Neural cell (in vitro differentiated cells): Measurements from ENCODE around the gene ESPNL. TPM values are rescaled to one million over a fixed set of nuclear protein-coding genes. Genes with fewer than 3 reads are reported as not detected.

Experiments used
- H2AFZ ChIP-seq: fragments of 200-600, 300-800 bp; sonication (generic), shearing (Covaris generic); 2 replicates; pipeline ENCODE4 v1.6.0; 2014; ENCODE audit warnings: low read depth, mild to moderate bottlenecking, antibody characterized with exemption, low read length, moderate library complexity
- H3F3A ChIP-seq: fragments of 200-600 bp; shearing (Covaris generic); 2 replicates; pipeline ENCODE4 v1.6.1; 2016; ENCODE audit warnings: mild to moderate bottlenecking, moderate library complexity, mixed read lengths, antibody characterized with exemption, low read length; ENCODE audit not compliant: insufficient read depth, poor library complexity, severe bottlenecking
- H3K27ac ChIP-seq: fragments of 200-600, 300-800 bp; sonication (generic), shearing (Covaris generic); 2 replicates; pipeline ENCODE4 v1.5.1; 2014; ENCODE audit warnings: mild to moderate bottlenecking, low read length, moderate library complexity
- H3K27me3 ChIP-seq: fragments of 300-800, 200-600 bp; sonication (generic), shearing (Covaris generic); 2 replicates; pipeline ENCODE4 v1.6.0; 2014; ENCODE audit warnings: mild to moderate bottlenecking, low read depth, low read length, moderate library complexity; ENCODE audit not compliant: insufficient read depth
- H3K36me3 ChIP-seq: fragments of 300-800, 200-600 bp; sonication (generic), shearing (Covaris generic); 2 replicates; pipeline ENCODE4 v1.5.1; 2014; ENCODE audit warnings: mild to moderate bottlenecking, antibody characterized with exemption, low read length, moderate library complexity; ENCODE audit not compliant: insufficient read depth
- H3K4me2 ChIP-seq: fragments of 300-800, 200-600 bp; sonication (generic), shearing (Covaris generic); 2 replicates; pipeline ENCODE4 v1.6.0; 2014; ENCODE audit warnings: mild to moderate bottlenecking, low read length
- H3K4me3 ChIP-seq: fragments of 300-800, 200-600 bp; sonication (generic), shearing (Covaris generic); 2 replicates; pipeline ENCODE4 v1.5.1; 2014; ENCODE audit warnings: mild to moderate bottlenecking, low read length, moderate library complexity
- H3K79me2 ChIP-seq: fragments of 200-600 bp; shearing (Covaris generic); replicated peaks from 2 replicates; pipeline ENCODE4 v1.6.0; 2014; ENCODE audit warnings: mild to moderate bottlenecking, low read length, moderate library complexity; ENCODE audit not compliant: insufficient read depth
- H3K9ac ChIP-seq: fragments of 300-800, 200-600 bp; sonication (generic), shearing (Covaris generic); 2 replicates; pipeline ENCODE4 v1.6.1; 2016; ENCODE audit warnings: mild to moderate bottlenecking, low read length, mixed read lengths
- H3K9me2 ChIP-seq: fragments of 200-600 bp; shearing (Covaris generic); 2 replicates; pipeline ENCODE4 v1.6.1; 2016; ENCODE audit warnings: mild to moderate bottlenecking, low read length, mixed read lengths; ENCODE audit not compliant: insufficient read depth
- H3K9me3 ChIP-seq: fragments of 200-600, 300-800 bp; sonication (generic), shearing (Covaris generic); 2 replicates; pipeline ENCODE4 v1.6.1; 2016; ENCODE audit warnings: mild to moderate bottlenecking, mixed run types, low read length, moderate library complexity, mixed read lengths
- H4K20me1 ChIP-seq: fragments of 200-600 bp; shearing (Covaris generic); 2 replicates; pipeline ENCODE4 v1.6.1; 2016; ENCODE audit warnings: mild to moderate bottlenecking, mixed run types; ENCODE audit not compliant: insufficient read depth
- EP300 ChIP-seq: fragments of 450-650 bp; conservative IDR thresholded peaks from 2 replicates; pipeline ENCODE4 v1.6.1; 2014; ENCODE audit warnings: antibody characterized with exemption, mild to moderate bottlenecking, moderate library complexity; ENCODE audit not compliant: poor library complexity, severe bottlenecking
- EZH2 ChIP-seq: fragments of 200-600, 300-800 bp; shearing (Covaris generic), sonication (generic); IDR thresholded peaks from 2 replicates; pipeline ENCODE4 v1.6.1; 2014; ENCODE audit warnings: antibody characterized with exemption, low read length, borderline replicate concordance, mild to moderate bottlenecking; ENCODE audit not compliant: insufficient read depth, poor library complexity, severe bottlenecking
- MXI1 ChIP-seq: fragments of 450-650 bp; conservative IDR thresholded peaks from 2 replicates; pipeline ENCODE4 v1.6.1; 2014; ENCODE audit warnings: antibody characterized with exemption, mild to moderate bottlenecking; ENCODE audit not compliant: poor library complexity, severe bottlenecking
- POLR2AphosphoS5 ChIP-seq: IDR thresholded peaks from 2 replicates; pipeline ENCODE4 v1.6.1; 2012
- RAD21 ChIP-seq: fragments of 450-650 bp; conservative IDR thresholded peaks from 2 replicates; pipeline ENCODE4 v1.6.1; 2014; ENCODE audit warnings: antibody characterized with exemption, mild to moderate bottlenecking, moderate library complexity
- SMC3 ChIP-seq: fragments of 450-650 bp; conservative IDR thresholded peaks from 2 replicates; pipeline ENCODE4 v1.6.1; 2014; ENCODE audit warnings: antibody characterized with exemption, mild to moderate bottlenecking, moderate library complexity; ENCODE audit not compliant: poor library complexity
- TAF1 ChIP-seq: IDR thresholded peaks from 2 replicates; pipeline ENCODE4 v1.6.1; 2012; ENCODE audit warnings: low read depth
- polyA plus RNA-seq: library from polyadenylated mRNA; depleted of rRNA; stranded (reverse); fragments of >200 nt; gene quantifications from 2 replicates; pipeline ENCODE4 v1.2.3, GENCODE V29; 2014
- TF ChIP-seq, protein P1 (sequence below): IDR thresholded peaks from 2 replicates; pipeline ENCODE4 v1.6.1; 2012; ENCODE audit warnings: borderline replicate concordance
- TF ChIP-seq, protein P2 (sequence below): fragments of 450-650 bp; IDR thresholded peaks from 2 replicates; pipeline ENCODE4 v1.5.1; 2014; ENCODE audit warnings: antibody characterized with exemption, mild to moderate bottlenecking, moderate library complexity; ENCODE audit not compliant: poor library complexity, severe bottlenecking

The ESPNL gene
- polyA plus RNA-seq, 1 donor from 2014 or later = 0.69 TPM

DNA sequence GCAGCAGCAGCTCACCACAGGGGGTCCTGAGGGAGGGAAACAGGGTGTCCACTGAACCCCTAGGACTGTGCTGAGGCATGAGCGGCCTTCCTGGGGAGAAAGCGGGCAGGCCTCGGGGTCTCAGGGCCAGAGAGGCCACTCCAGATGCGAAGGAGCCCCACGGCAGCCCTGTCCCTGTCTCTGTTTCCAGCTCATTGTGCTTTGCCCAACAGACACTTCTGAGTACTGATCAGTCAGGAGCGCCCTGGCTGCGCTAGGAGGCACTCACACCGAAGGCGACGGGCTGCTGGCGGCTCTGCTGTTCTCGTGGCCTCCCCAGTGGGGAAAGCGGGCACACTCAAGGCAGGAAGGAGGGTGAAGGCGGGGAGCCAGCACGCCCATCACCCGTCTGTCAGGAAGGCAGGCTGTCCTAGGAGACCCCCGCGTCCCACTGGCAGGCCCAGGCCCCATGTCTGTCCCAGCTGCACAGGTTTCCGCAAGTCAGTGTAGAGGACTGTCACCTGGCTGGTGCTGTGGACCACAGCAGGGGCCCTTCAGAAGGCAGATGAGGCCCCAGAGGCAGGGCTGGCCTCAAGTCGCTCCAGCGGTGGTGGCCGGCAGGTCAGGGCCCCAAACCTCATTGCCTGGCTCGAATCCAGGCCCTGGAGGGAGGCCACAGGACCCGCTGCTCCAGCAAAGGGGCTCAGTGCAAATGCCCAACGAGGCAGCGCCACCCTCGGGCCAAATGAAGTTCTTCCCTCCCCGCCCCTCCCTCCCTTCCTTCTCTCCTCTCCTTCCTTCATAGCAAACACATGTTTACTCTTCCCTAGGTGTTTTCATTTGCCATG, 6.8 kb downstream of the ESPNL start:
- no peaks in the 10 kb centered on the region for H4K20me1 ChIP-seq
- no peaks in the 10 kb centered on the region for H3K27me3 ChIP-seq
- no peaks in the 10 kb centered on the region for H3F3A ChIP-seq
- H3K27ac ChIP-seq = no peak overlapping the region
- TF ChIP-seq POLR2AphosphoS5 = no peak
- TF ChIP-seq RAD21 = no peak
- TF ChIP-seq MXI1 = no peak
- TF ChIP-seq TAF1 = no peak
- TF ChIP-seq, protein P1, sequence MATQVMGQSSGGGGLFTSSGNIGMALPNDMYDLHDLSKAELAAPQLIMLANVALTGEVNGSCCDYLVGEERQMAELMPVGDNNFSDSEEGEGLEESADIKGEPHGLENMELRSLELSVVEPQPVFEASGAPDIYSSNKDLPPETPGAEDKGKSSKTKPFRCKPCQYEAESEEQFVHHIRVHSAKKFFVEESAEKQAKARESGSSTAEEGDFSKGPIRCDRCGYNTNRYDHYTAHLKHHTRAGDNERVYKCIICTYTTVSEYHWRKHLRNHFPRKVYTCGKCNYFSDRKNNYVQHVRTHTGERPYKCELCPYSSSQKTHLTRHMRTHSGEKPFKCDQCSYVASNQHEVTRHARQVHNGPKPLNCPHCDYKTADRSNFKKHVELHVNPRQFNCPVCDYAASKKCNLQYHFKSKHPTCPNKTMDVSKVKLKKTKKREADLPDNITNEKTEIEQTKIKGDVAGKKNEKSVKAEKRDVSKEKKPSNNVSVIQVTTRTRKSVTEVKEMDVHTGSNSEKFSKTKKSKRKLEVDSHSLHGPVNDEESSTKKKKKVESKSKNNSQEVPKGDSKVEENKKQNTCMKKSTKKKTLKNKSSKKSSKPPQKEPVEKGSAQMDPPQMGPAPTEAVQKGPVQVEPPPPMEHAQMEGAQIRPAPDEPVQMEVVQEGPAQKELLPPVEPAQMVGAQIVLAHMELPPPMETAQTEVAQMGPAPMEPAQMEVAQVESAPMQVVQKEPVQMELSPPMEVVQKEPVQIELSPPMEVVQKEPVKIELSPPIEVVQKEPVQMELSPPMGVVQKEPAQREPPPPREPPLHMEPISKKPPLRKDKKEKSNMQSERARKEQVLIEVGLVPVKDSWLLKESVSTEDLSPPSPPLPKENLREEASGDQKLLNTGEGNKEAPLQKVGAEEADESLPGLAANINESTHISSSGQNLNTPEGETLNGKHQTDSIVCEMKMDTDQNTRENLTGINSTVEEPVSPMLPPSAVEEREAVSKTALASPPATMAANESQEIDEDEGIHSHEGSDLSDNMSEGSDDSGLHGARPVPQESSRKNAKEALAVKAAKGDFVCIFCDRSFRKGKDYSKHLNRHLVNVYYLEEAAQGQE = no peak
- no peak for TF ChIP-seq SMC3
- TF ChIP-seq, protein P2, sequence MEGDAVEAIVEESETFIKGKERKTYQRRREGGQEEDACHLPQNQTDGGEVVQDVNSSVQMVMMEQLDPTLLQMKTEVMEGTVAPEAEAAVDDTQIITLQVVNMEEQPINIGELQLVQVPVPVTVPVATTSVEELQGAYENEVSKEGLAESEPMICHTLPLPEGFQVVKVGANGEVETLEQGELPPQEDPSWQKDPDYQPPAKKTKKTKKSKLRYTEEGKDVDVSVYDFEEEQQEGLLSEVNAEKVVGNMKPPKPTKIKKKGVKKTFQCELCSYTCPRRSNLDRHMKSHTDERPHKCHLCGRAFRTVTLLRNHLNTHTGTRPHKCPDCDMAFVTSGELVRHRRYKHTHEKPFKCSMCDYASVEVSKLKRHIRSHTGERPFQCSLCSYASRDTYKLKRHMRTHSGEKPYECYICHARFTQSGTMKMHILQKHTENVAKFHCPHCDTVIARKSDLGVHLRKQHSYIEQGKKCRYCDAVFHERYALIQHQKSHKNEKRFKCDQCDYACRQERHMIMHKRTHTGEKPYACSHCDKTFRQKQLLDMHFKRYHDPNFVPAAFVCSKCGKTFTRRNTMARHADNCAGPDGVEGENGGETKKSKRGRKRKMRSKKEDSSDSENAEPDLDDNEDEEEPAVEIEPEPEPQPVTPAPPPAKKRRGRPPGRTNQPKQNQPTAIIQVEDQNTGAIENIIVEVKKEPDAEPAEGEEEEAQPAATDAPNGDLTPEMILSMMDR = no peak
- TF ChIP-seq EP300 = no peak
- TF ChIP-seq EZH2 = no peak
- H3K9me3 ChIP-seq = peaks cover 3% of the 10 kb centered on the region
- H3K4me2 ChIP-seq = no peak overlapping the region
- no peaks in the 10 kb centered on the region for H3K79me2 ChIP-seq
- no peaks in the 10 kb centered on the region for H3K9me2 ChIP-seq
- no peak overlapping the region for H3K4me3 ChIP-seq
- H2AFZ ChIP-seq = no peak overlapping the region
- no peak overlapping the region for H3K9ac ChIP-seq
- H3K36me3 ChIP-seq = no peaks in the 10 kb centered on the region

DNA sequence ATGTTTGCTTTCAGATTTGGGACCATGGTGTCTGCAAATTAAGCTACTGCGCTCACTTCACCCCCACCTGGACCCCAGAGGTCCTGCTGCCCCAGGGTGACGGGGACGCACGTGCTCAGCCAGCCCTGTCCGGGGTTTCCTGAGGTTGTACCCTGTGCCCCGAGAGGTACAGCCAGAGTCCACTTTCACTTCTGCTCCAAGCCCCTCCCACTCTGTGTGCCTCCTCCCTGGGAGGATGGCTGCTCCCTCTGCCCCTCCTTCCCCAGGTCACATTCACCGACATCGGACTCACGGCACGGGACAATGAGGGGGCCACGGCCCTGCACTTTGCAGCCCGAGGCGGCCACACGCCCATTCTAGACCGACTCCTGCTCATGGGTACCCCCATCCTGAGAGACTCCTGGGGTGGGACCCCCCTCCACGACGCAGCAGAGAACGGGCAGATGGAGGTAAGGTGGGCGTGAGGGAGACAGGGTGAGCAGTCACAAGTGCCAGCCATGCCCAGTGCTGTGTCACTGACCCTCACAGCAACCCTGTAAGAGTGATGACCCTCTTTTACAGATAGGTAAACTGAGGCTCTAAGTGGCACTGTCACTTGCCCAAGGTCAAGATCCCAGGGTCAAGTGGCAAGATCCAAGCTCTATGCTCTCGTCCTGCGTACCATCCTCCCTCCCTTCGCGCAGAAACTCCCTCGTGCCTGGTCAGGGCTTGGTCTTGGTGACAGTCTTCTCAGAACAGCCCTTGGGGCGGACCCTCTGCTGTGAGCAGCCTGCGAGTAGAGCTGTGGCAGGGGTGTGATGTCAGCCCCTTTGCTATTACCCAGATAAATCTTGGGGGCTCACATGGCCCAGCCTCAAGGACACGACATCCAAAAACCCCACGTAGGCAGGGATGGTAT, 7.6 kb downstream of the ESPNL start:
- Histone ChIP-seq H3K27me3 (no peaks in the 10 kb centered on the region), H3F3A (no peaks in the 10 kb centered on the region), H3K9ac (no peak overlapping the region), H3K36me3 (no peaks in the 10 kb centered on the region), H2AFZ (no peak overlapping the region), H3K9me2 (no peaks in the 10 kb centered on the region), H3K4me2 (no peak overlapping the region), H3K79me2 (no peaks in the 10 kb centered on the region), H3K9me3 (peaks cover 3% of the 10 kb centered on the region), H3K27ac (no peak overlapping the region), H4K20me1 (no peaks in the 10 kb centered on the region), H3K4me3 (no peak overlapping the region)
- TF ChIP-seq TAF1 (no peak), SMC3 (no peak), EZH2 (no peak), MXI1 (no peak), EP300 (no peak), POLR2AphosphoS5 (no peak), RAD21 (no peak)
- TF ChIP-seq, protein P2 = no peak
- TF ChIP-seq, protein P1 = no peak
